ENCODE data around the gene VPS37D.
"Not testable (repeated sequence)": the region's sequence is repeated elsewhere in the genome, so short reads cannot be mapped to it uniquely, and the experiment has no call there.

Gene VPS37D

GRCh38 chr7:73671322-73671661 is 3.7 kb downstream of the VPS37D start:
- H3K9ac ChIP-seq (ENCODE audit: low read length), result no peak overlapping the region
- no peak overlapping the region for H3K27ac ChIP-seq (ENCODE audit: low read length)
- H2AFZ ChIP-seq (ENCODE audit: low read depth, low read length), result no peak overlapping the region
- no peak overlapping the region for H3K4me2 ChIP-seq (ENCODE audit: low read length)
- H3K9me3 ChIP-seq (ENCODE audit: insufficient read depth, low read length), result no peaks in the 10 kb centered on the region
- no peaks in the 10 kb centered on the region for H3K27me3 ChIP-seq (ENCODE audit: low read depth, low read length)
- H3K4me3 ChIP-seq (ENCODE audit: low read length), result no peak overlapping the region
- no peaks in the 10 kb centered on the region for H3K36me3 ChIP-seq (replicated peaks; ENCODE audit: low read depth, low read length)
- H3K79me2 ChIP-seq (ENCODE audit: low read length), result no peaks in the 10 kb centered on the region
- peaks cover 8% of the 10 kb centered on the region; the same call in 1 of the 2 replicates for H3K4me1 ChIP-seq (ENCODE audit: low read length)
- TF ChIP-seq EZH2phosphoT487 (IDR thresholded peaks at IDR 0.05; ENCODE audit: low read depth), result no peak
- no peak for TF ChIP-seq CTCF (IDR thresholded peaks at IDR 0.05; ENCODE audit: low read depth, low read length)
- no peaks in the 10 kb centered on the region for H4K20me1 ChIP-seq (ENCODE audit: insufficient read depth, low read length)

DNA sequence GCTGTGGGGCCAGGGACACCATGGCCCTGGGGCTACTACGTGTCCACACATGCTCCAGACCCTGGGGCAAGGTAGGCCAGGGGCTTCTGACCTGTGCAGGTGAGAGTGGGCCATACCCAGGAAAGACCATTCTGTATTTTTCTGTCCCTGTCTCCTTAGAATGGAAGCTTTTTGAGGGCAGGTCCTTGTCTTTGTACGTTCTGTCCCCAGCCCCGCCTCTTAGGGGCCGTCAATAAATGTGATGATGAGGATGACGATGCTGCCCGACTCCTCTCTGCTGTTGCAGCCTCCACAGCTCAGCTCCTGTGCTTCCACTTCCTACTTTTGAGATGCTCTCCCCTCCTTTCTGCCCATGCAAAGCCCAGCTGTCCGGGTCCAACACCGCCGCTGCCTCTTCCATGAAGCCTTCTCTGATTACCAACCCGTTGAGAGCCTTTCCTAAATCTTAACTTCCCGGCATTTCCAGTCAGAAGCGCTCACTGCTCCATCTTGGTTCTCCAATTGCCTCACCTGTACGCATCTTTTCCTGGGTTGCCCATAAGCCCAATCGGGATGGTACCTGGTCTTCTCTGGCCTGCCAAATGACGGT is 4.3 kb downstream of the VPS37D start:
- Histone ChIP-seq H2AFZ (ENCODE audit: low read depth, low read length) (no peak overlapping the region), H3K4me1 (ENCODE audit: low read length) (peaks cover 8% of the 10 kb centered on the region; the same call in 1 of the 2 replicates), H3K27me3 (ENCODE audit: low read depth, low read length) (no peaks in the 10 kb centered on the region), H4K20me1 (ENCODE audit: insufficient read depth, low read length) (no peaks in the 10 kb centered on the region), H3K9ac (ENCODE audit: low read length) (no peak overlapping the region), H3K4me3 (ENCODE audit: low read length) (no peak overlapping the region), H3K36me3 (replicated peaks; ENCODE audit: low read depth, low read length) (no peaks in the 10 kb centered on the region), H3K79me2 (ENCODE audit: low read length) (no peaks in the 10 kb centered on the region), H3K27ac (ENCODE audit: low read length) (no peak overlapping the region), H3K4me2 (ENCODE audit: low read length) (no peak overlapping the region), H3K9me3 (ENCODE audit: insufficient read depth, low read length) (no peaks in the 10 kb centered on the region)
- TF ChIP-seq EZH2phosphoT487 (IDR thresholded peaks at IDR 0.05; ENCODE audit: low read depth), result no peak
- TF ChIP-seq CTCF (IDR thresholded peaks at IDR 0.05; ENCODE audit: low read depth, low read length), result no peak

DNA sequence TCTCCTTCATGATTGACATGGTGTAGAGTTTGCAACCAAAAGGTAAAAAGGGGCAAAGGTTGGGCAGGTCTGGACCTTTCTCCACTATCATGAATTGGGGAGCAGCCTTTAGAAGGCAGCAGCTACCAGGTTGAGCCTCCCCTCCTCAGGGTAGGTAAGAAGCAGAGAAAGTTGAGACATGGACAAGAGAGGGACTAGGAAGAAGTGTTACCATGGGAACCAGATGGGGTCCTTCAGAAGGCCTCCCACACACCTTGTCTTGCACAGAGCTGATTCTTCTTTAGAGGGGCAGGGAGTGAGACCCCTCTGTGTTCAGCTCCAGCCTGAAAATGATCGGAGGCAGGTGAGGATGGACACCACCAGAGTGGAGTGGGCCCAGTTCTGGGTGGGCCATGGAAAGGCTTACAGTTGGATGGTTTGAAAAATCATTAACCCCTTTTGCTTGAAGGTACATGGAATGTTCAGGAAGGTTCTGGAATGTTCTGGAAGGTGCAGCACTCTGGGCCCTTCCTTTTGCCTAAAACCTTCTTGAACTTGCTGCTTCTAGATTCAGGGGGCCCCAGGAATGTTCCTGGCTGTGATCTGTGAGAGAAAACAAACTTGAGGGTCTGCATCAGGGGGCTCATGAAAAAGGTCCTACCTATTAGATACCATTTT is 7.0 kb downstream of the VPS37D start:
- H3K79me2 ChIP-seq (ENCODE audit: low read length), result peaks cover 10% of the 10 kb centered on the region; the same call in 1 of the 2 replicates
- peaks cover 5% of the 10 kb centered on the region for H3K36me3 ChIP-seq (replicated peaks; ENCODE audit: low read depth, low read length)
- no peak overlapping the region for H2AFZ ChIP-seq (ENCODE audit: low read depth, low read length)
- no peaks in the 10 kb centered on the region for H3K9me3 ChIP-seq (ENCODE audit: insufficient read depth, low read length)
- H3K4me3 ChIP-seq (ENCODE audit: low read length), result no peak overlapping the region
- no peaks in the 10 kb centered on the region for H3K27me3 ChIP-seq (ENCODE audit: low read depth, low read length)
- no peaks in the 10 kb centered on the region for H4K20me1 ChIP-seq (ENCODE audit: insufficient read depth, low read length)
- H3K4me1 ChIP-seq (ENCODE audit: low read length), result no peaks in the 10 kb centered on the region
- no peak overlapping the region for H3K27ac ChIP-seq (ENCODE audit: low read length)
- H3K9ac ChIP-seq (ENCODE audit: low read length), result no peak overlapping the region
- H3K4me2 ChIP-seq (ENCODE audit: low read length), result no peak overlapping the region
- TF ChIP-seq EZH2phosphoT487 (IDR thresholded peaks at IDR 0.05; ENCODE audit: low read depth) (no peak), CTCF (IDR thresholded peaks at IDR 0.05; ENCODE audit: low read depth, low read length) (no peak)

- Histone ChIP-seq H3K36me3 (replicated peaks; ENCODE audit: low read depth, low read length) (peaks cover 13% of the 10 kb centered on the region), H3K79me2 (ENCODE audit: low read length) (peaks cover 25% of the 10 kb centered on the region)
- H3K27me3 ChIP-seq (ENCODE audit: low read depth, low read length); H3K9me3 ChIP-seq (ENCODE audit: insufficient read depth, low read length); H3K4me3 ChIP-seq (ENCODE audit: low read length); H3K9ac ChIP-seq (ENCODE audit: low read length); H3K27ac ChIP-seq (ENCODE audit: low read length); H3K4me2 ChIP-seq (ENCODE audit: low read length); H4K20me1 ChIP-seq (ENCODE audit: insufficient read depth, low read length); H3K4me1 ChIP-seq (ENCODE audit: low read length); H2AFZ ChIP-seq (ENCODE audit: low read depth, low read length): not testable (repeated sequence)
Measured at GRCh38 chr7:73676062-73676461, 8.4 kb downstream of the VPS37D start.
